Activated T-cell treated with anti-CD3 and anti-CD28 coated beads for 24 hours (primary cell): ENCODE data around the gene MTG1.
"Not testable (repeated sequence)": the region's sequence is repeated elsewhere in the genome, so short reads cannot be mapped to it uniquely, and the experiment has no call there.

ENCODE experiments used
- DNase-seq: peaks from one replicate; pipeline ENCODE4 v3.0.0-alpha.2; 2020; ENCODE audit warnings: low read depth

Gene MTG1

DNA sequence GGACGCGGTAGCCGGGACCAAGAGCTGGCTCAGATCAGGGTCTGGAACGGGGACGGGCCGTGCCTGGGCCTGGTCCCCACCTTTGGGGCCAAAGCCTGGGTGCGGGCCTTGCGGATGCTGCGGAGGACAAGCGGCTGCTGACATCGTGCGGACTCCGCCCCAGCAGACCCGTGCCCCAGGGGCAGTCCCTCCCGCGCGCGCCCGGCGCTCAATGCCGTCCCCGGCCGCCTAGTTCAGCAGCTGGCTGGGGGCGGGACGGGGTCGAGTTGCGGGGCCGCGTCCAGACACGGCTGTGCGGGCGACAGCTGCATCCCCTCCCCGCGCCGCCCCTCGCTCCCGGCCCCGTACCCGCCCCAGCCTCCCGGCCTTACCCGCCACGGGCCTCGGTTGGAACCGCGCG lies 30.1 kb downstream of the MTG1 start:
- DNase-seq = not testable (repeated sequence)

DNA sequence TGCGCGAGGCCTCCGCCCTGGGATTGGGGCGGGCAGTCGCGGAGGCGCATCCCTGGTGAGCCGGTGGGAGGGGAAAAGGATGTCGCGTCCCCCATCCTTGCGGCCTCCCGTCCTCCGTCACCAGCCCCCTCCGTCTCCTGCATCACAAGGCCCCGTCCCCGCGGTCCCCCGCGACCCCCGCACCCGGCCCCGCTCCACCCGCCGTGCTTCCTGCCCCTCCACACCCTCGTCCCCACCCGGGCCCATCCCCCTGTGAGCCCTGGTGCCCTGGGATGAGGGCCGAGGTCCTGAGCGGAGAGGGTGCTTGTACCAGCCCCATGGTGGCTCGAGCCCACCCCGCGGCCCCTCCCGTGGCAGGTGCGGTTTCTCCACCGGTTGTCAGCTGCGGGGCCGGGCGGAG lies 30.6 kb downstream of the MTG1 start, which contains the start of gene SPRN:
Gene SPRN (minus strand): TSS at position 25 of the 400 bp plus-strand sequence. CDS start 944 bp downstream, outside the sequence.
- DNase-seq = not testable (repeated sequence)

GRCh38 chr10:133429571-133429970 lies 35.6 kb downstream of the MTG1 start:
- DNase-seq = not testable (repeated sequence)

- DNase-seq = not testable (repeated sequence)
Observed at GRCh38 chr10:133431888-133432613, 38.1 kb downstream of the MTG1 start.

GRCh38 chr10:133432789-133433188 lies 38.8 kb downstream of the MTG1 start:
- DNase-seq = not testable (repeated sequence)

GRCh38 chr10:133438711-133439273 lies 44.8 kb downstream of the MTG1 start:
- DNase-seq = no peak

DNA sequence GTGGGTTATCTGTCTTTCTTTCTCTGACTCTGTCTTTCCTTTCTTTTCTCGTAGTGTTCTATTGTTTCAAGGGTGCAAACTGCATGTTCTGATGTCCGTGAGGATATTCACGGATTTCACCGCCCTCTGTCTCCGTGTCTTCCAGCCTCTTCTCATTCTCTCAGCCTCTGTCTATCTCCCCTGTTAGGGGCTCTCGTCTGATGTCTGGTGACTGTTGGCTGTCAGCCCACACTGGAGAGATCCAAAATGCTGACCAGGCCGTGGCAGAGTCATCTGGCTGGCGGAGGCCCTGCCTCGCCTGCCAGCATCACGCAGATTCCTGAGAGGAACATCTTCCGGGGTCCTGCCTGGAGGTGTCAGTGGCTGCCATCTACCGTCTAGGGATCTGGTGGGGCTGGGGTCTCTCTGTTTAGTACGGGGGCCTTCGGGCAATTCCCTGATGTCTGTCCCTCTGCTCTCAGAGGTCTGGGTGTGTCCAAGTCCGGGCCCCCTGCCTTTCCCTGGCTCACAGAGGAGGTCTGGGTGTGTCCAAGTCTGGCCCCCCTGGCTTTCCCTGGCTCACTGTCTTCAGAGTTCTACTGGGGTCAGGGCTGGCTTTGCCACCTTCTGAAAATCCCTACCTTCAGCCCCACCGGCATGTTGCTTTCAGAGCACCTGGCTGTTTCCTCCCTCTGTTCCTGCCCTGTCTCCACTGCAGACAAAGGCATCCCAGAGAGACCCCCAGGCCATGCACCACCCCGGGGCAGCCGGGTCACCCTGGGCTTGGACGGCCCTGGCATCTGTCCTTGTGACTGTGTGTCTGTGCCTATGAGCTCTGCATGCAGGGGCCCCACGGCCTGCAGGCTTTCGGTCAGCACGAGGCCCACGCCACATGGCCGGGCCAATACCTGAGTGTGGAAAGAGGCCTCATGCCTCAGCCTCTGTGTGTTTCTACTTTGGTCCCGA lies 45.8 kb downstream of the MTG1 start:
- no peak for DNase-seq

DNA sequence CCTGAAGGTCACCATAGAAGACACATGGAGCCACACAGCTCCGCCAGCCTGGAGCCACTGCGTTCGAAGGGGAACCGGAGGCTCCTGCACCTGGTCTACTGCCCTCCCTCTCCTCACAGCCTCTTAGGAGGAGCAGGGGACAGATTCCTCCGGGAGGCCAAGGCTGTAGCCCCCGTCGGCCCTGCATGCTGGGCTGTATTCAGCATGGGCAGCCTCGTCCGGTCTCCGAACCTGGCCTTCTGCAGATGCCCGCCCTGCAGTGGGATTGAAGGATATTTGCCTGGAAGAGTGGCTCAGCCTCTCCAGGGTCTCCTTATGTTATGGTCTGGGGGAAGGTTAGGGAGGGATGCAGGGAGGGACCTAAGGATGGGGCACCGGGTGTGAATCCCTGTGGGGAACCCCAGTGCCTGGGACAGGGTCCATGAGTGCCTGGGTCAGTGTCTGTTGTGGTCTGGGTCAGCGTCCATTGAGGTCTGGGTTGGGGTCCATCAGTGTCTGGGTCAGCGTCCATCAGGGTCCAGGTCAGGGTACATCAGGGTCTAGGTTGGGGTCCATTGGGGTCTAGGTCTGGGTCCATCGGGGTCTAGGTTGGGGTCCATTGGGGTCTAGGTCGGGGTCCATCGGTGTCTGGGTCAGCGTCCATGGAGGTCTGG lies 46.8 kb downstream of the MTG1 start:
- no peak for DNase-seq

DNA sequence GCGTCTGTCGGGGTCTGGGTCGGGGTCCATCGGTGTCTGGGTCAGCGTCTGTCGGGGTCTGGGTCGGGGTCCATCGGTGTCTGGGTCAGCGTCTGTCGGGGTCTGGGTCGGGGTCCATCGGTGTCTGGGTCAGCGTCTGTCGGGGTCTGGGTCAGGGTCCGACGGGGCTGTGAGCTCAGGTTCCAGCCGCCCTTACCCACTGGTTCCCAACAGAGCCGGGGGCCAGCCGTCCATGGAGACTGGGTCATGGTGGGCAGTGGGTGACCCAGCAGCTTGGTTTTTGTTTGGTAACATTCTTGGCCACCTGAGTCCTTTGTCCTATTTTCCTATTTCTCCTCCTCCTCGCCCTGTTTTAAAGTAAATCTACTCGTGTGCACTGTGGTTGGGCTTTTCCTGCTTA lies 47.4 kb downstream of the MTG1 start:
- not testable (repeated sequence) for DNase-seq

DNA sequence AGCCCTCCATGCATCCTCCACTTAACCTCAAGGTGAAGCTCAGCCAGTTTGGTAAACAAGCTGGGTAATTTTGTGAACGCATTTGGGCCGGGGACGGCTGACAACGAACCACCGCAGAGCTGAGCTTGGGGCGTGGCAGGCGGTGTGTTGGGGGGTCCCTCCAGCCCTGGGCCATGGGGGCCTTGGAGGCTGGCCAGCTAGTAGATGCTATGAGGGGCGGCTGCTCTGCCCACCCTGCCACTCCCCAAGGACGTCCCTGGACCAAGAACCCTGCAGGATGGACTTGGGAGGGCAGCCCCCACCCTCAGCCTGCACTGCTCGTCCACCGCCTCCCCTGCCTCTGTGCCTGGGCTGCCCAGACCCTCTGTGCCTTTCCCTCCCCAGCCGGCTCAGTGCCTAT lies 47.8 kb downstream of the MTG1 start:
- no peak for DNase-seq

GRCh38 chr10:133442191-133442966 lies 48.4 kb downstream of the MTG1 start:
- no peak for DNase-seq

DNA sequence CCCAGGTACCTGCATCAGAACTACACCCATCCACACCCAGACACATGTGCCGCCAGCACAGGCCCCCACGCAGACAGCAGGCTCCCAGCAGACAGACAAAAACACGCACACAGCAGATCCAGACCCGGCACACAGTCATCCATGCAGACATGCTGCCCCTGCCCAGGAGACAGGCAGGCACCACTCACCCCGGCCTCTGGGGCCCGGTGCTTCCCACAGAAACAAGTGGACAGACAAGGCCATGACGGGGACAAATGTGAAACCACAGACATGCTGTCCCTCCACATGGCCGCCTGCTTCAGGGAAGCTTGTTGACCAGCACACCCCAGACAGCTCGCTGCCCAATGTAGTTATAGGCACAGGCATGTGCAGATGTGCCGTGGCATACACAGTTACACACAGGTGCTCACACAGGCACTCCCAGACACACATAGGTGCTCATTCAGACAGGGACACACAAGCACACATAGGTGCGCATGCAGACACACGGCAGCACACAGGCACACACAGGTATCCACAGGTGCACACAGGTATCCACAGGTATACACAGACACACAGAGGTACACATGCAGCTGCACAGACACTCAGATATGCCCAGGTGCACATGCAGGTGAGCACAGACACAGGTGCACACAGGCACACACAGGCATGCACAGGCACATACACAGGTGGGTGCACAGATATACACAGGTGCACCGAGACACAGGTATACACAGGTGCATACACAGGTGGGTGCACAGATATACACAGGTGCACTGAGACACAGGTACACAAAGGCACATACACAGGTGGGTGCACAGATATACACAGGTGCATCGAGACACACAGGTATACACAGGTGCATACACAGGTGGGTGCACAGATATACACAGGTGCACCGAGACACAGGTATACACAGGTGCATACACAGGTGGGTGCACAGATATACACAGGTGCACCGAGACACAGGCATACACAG lies 49.3 kb downstream of the MTG1 start:
- no peak for DNase-seq

DNA sequence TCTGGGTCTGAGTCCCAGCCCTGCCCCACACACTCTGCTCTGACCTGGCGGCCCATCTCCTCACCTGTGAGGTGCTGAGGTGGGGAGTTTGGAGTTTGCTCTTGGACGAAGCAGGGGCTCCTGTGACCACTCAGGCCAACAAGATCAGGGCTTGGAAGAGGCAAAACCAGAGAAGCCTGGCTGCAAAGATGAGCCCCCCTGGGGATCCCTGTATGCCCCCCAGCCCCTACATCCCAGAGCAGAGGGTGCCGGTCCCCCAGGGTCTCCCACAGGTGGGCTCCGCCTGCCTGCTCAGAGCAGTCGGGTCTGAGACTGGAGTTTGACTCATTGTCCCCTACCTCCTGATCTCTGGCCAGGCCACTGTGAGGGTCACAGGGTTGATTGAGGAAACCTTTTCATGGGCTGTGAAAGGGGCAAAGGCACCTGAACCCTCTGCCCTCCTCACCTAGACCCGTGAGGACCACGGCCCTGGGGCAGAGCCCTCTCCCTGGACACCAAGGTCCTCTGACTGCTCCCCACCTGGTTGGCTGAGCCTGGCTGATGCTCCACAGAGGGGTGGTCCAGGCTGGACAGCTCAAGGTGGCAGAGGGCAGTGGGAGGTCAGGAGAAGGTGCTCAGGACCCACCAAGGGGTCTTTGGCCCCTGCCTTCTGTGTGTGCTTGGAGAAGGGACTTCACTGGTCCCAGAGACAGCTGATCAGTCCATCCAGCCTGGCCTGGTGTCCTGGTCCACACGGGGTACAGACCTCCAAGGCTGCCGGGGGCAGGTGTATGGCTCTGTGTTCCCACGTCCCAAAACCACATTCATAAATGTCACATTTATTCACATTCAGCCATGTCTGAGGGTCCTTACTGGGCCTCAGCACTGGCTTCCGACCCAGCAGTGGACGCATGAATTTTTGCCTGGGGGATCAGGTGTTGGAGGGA lies 50.6 kb downstream of the MTG1 start:
- DNase-seq = no peak

DNA sequence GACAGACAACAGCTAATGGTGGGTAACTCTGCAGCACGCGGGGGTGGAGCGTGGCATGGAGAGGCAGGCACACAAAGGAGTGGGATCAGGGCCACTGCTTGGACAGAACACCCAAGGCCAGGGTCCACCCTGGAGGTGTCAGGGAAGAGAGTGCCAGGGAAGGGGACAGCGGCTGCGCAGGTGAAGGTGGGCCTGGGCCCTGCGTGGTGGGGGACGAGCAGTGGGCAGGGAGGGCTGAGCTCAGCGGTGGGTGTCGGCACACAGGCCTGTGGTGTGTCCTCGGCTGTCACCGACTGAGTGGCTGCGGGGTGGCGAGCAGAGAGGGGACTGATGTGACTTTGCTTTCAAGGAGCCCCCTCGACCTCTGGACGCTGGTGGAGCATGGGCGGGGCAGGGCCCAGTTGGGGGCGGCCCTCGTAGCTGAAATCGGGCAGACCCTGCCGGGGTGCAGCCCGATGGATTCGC lies 51.3 kb downstream of the MTG1 start:
- DNase-seq = no peak

- no peak for DNase-seq
Observed at GRCh38 chr10:133445751-133446708, 52.1 kb downstream of the MTG1 start.

GRCh38 chr10:133446979-133447378 lies 53.0 kb downstream of the MTG1 start:
- no peak for DNase-seq

- no peak for DNase-seq
Observed at GRCh38 chr10:133448120-133448519, 54.2 kb downstream of the MTG1 start.

DNA sequence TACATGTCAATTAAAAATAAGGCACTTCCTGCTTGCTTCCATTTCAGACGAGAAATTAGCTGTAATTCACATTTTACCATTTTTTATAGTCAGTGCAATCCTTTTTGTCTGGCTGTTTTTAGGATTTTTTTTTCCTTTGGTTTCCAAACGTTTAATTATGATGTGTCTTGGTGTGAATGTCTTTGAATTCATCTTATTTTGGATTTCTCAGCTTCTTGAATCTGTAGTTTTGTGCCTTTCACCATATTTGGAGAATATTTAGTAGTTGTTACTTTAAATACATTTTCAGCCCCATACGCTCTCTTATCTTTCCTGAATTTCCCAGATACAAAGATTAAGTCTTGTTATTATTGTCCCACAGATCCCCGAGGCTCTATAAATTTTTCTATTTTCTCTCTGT lies 57.4 kb downstream of the MTG1 start:
- no peak for DNase-seq
